Measurements from ENCODE around the gene ZNF474. TPM values are rescaled to one million over a fixed set of nuclear protein-coding genes. Genes with fewer than 3 reads are reported as not detected.

Gene ZNF474
- total and polyA plus RNA-seq, 4 donors, result 0.03 to 0.25 (median 0.23) TPM; not detected in 1

GRCh38 chr5:122195802-122196394 lies 66.6 kb downstream of the ZNF474 start:
- Histone ChIP-seq H3K4me3 (ENCODE audit: low read depth in 1 of 3, low read length in 3 of 3) (no peak overlapping the region), H3K9ac (ENCODE audit: low read depth in 1 of 2, low read length in 2 of 2) (no peak overlapping the region), H3K4me1 (ENCODE audit: control insufficient read depth in 4 of 4, insufficient read depth in 4 of 4, low read length in 3 of 4) (no peaks in the 10 kb centered on the region), H3K9me3 (ENCODE audit: control insufficient read depth in 4 of 4, low read length in 3 of 4) (no peaks in the 10 kb centered on the region), H3K36me3 (ENCODE audit: control insufficient read depth in 4 of 4, insufficient read depth in 3 of 4, low read depth in 1 of 4, low read length in 3 of 4) (no peaks in the 10 kb centered on the region), H3K27ac (ENCODE audit: low read depth in 1 of 2, low read length in 2 of 2) (no peak overlapping the region), H3K27me3 (ENCODE audit: control insufficient read depth in 4 of 4, insufficient read depth in 4 of 4, low read length in 3 of 4) (no peaks in the 10 kb centered on the region)
- WGBS, result 34% methylated on average over 3 of the region's 3 CpGs
- TF ChIP-seq SP1 (IDR thresholded peaks at IDR 0.05) (no peak), HNF4G (IDR thresholded peaks at IDR 0.05) (no peak), YY1 (IDR thresholded peaks at IDR 0.05) (peak; percentile 16), FOXA1 (IDR thresholded peaks at IDR 0.05) (no peak), ZBTB33 (IDR thresholded peaks at IDR 0.05) (no peak), TAF1 (conservative IDR thresholded peaks at IDR 0.05) (no peak), RAD21 (IDR thresholded peaks at IDR 0.05) (peak; percentile 82), JUND (IDR thresholded peaks at IDR 0.05) (no peak), EGR1 (IDR thresholded peaks at IDR 0.05; ENCODE audit: low read depth in 2 of 2) (no peak), GABPA (IDR thresholded peaks at IDR 0.05 in 1 of 2, conservative IDR thresholded peaks at IDR 0.05 in 1 of 2) (no peak), FOXA2 (IDR thresholded peaks at IDR 0.05) (no peak), NR2F2 (IDR thresholded peaks at IDR 0.05) (no peak), RXRA (IDR thresholded peaks at IDR 0.05) (no peak), MAX (IDR thresholded peaks at IDR 0.05) (no peak), REST (IDR thresholded peaks at IDR 0.05) (no peak), CTCF (IDR thresholded peaks at IDR 0.05; ENCODE audit: low read depth, low read length, missing input control) (peak; percentile 53)
- DNase-seq (ENCODE audit: low spot score), result no peak

- Histone ChIP-seq H3K4me3 (ENCODE audit: low read depth in 1 of 3, low read length in 3 of 3) (no peak overlapping the region), H3K4me1 (ENCODE audit: control insufficient read depth in 4 of 4, insufficient read depth in 4 of 4, low read length in 3 of 4) (no peaks in the 10 kb centered on the region), H3K36me3 (ENCODE audit: control insufficient read depth in 4 of 4, insufficient read depth in 3 of 4, low read depth in 1 of 4, low read length in 3 of 4) (no peaks in the 10 kb centered on the region), H3K27me3 (ENCODE audit: control insufficient read depth in 4 of 4, insufficient read depth in 4 of 4, low read length in 3 of 4) (no peaks in the 10 kb centered on the region), H3K9ac (ENCODE audit: low read depth in 1 of 2, low read length in 2 of 2) (no peak overlapping the region), H3K9me3 (ENCODE audit: control insufficient read depth in 4 of 4, low read length in 3 of 4) (no peaks in the 10 kb centered on the region), H3K27ac (ENCODE audit: low read depth in 1 of 2, low read length in 2 of 2) (no peak overlapping the region)
- no peak for DNase-seq (ENCODE audit: low spot score)
- WGBS, result 57% methylated on average over 3 of the region's 3 CpGs
- no peak for TF ChIP-seq TAF1 (conservative IDR thresholded peaks at IDR 0.05)
- no peak for TF ChIP-seq CTCF (IDR thresholded peaks at IDR 0.05; ENCODE audit: low read depth, low read length, missing input control)
- no peak for TF ChIP-seq GABPA (IDR thresholded peaks at IDR 0.05 in 1 of 2, conservative IDR thresholded peaks at IDR 0.05 in 1 of 2)
- no peak for TF ChIP-seq ZBTB33 (IDR thresholded peaks at IDR 0.05)
- no peak for TF ChIP-seq JUND (IDR thresholded peaks at IDR 0.05)
- TF ChIP-seq MAX (IDR thresholded peaks at IDR 0.05), result no peak
- TF ChIP-seq RXRA (IDR thresholded peaks at IDR 0.05), result no peak
- no peak for TF ChIP-seq SP1 (IDR thresholded peaks at IDR 0.05)
- TF ChIP-seq EGR1 (IDR thresholded peaks at IDR 0.05; ENCODE audit: low read depth in 2 of 2), result no peak
- TF ChIP-seq HNF4G (IDR thresholded peaks at IDR 0.05), result no peak
These were observed 69.8 kb downstream of the ZNF474 start for GRCh38 chr5:122199146-122199545.

All from liver (tissue), 9 donors.